ENCODE data around the gene POLG.

Gene POLG

GRCh38 chr15:89358435-89358754 is 23.8 kb upstream of the POLG start:
- no peak for DNase-seq (ENCODE audit: insufficient read length, low spot score)

GRCh38 chr15:89356634-89357298 is 22.1 kb upstream of the POLG start:
- FAIRE-seq (peak; percentile 64), DNase-seq (ENCODE audit: insufficient read length, low spot score) (no peak)

More at GRCh38 chr15:89358435-89358754, 23.8 kb upstream of the POLG start:
- no peak for FAIRE-seq

- FAIRE-seq (no peak), DNase-seq (ENCODE audit: insufficient read length, low spot score) (no peak)
Observed at GRCh38 chr15:89353991-89354390, 19.4 kb upstream of the POLG start.

GRCh38 chr15:89352476-89352875 is 17.9 kb upstream of the POLG start:
- DNase-seq (ENCODE audit: insufficient read length, low spot score) (no peak), FAIRE-seq (no peak)

GRCh38 chr15:89349206-89349558 is 14.6 kb upstream of the POLG start:
- DNase-seq (ENCODE audit: insufficient read length, low spot score): no peak
- FAIRE-seq: no peak

GRCh38 chr15:89346516-89347231 is 12.1 kb upstream of the POLG start:
- FAIRE-seq (no peak), DNase-seq (ENCODE audit: insufficient read length, low spot score) (no peak)

GRCh38 chr15:89345248-89345647 is 10.6 kb upstream of the POLG start:
- FAIRE-seq: no peak
- no peak for DNase-seq (ENCODE audit: insufficient read length, low spot score)

- no peak for FAIRE-seq
Observed at GRCh38 chr15:89342840-89343239, 8.2 kb upstream of the POLG start.

GRCh38 chr15:89341316-89342005 is 6.8 kb upstream of the POLG start:
- DNase-seq (ENCODE audit: insufficient read length, low spot score): no peak
- FAIRE-seq: no peak

More at GRCh38 chr15:89342840-89343239, 8.2 kb upstream of the POLG start:
- no peak for DNase-seq (ENCODE audit: insufficient read length, low spot score)

GRCh38 chr15:89340573-89340972 is 5.9 kb upstream of the POLG start:
- FAIRE-seq: no peak
- DNase-seq (ENCODE audit: insufficient read length, low spot score): no peak

GRCh38 chr15:89338036-89338435 is 3.4 kb upstream of the POLG start:
- FAIRE-seq: no peak
- DNase-seq (ENCODE audit: insufficient read length, low spot score): no peak

GRCh38 chr15:89335298-89336041 is 846 bp upstream of the POLG start:
- FAIRE-seq (peak; percentile 4), DNase-seq (ENCODE audit: insufficient read length, low spot score) (no peak)

GRCh38 chr15:89333959-89334509 is 590 bp downstream of the POLG start:
- DNase-seq (ENCODE audit: insufficient read length, low spot score) (no peak), FAIRE-seq (no peak)

- no peak for FAIRE-seq
- DNase-seq (ENCODE audit: insufficient read length, low spot score): no peak
Observed at GRCh38 chr15:89333011-89333860, 1.4 kb downstream of the POLG start.

GRCh38 chr15:89332446-89332845 is 2.2 kb downstream of the POLG start:
- FAIRE-seq (peak; percentile 14), DNase-seq (ENCODE audit: insufficient read length, low spot score) (no peak)

- no peak for FAIRE-seq
Observed at GRCh38 chr15:89330881-89331595, 3.6 kb downstream of the POLG start.

GRCh38 chr15:89330119-89330518 is 4.5 kb downstream of the POLG start:
- DNase-seq (ENCODE audit: insufficient read length, low spot score): no peak
- no peak for FAIRE-seq

More at GRCh38 chr15:89330881-89331595, 3.6 kb downstream of the POLG start:
- DNase-seq (ENCODE audit: insufficient read length, low spot score): no peak

GRCh38 chr15:89329329-89330084 is 5.1 kb downstream of the POLG start:
- FAIRE-seq (no peak), DNase-seq (ENCODE audit: insufficient read length, low spot score) (no peak)
